ENCODE data around the gene KIAA0753. TPM values are rescaled to one million over a fixed set of nuclear protein-coding genes. Genes with fewer than 3 reads are reported as not detected.

Gene KIAA0753
- total and polyA plus RNA-seq, 2 of the 4 experiments (the other 2 are of a cell fraction) = 10.2 to 17.6 TPM

DNA sequence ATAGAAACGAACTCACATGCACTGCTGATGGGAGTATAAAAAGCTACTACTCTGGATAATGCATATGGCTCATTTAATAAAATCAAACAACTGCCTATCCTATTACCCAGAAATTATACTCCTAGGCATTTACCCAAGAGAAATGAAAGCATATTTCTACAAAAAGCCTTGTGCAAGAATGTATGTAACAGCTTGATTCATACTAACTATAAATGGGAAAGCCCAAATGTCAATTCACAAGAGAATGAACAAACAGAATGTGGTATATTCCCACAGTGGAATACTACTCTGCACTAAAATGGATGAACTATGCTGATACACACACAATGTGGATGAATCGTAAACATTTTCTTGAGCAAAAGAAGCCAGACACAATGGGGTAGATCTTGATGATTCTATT lies 38.4 kb downstream of the KIAA0753 start:
- H3K23ac ChIP-seq (ENCODE audit: low read depth, low read length) = no peak overlapping the region
- H3K4me1 ChIP-seq (ENCODE audit: control insufficient read depth, insufficient read depth, low read length) = peaks cover 1% of the 10 kb centered on the region; the same call in 1 of the 2 replicates
- no peak overlapping the region for H2AK5ac ChIP-seq (ENCODE audit: low read depth, low read length)
- no peak overlapping the region for H3K4ac ChIP-seq (ENCODE audit: low read depth, low read length)
- peaks cover 33% of the 10 kb centered on the region for H3K36me3 ChIP-seq (ENCODE audit: control insufficient read depth, insufficient read depth, low read length)
- TF ChIP-seq BHLHE40 (IDR thresholded peaks at IDR 0.05; ENCODE audit: low read depth, low read length) = no peak
- ChIA-PET POLR2A (ENCODE audit: unreplicated experiment) (no interaction called here), CTCF (no interaction called here)
- WGBS, 2 experiments (ENCODE audit: extremely low coverage in 2 of 2, insufficient read length in 1 of 2) = no CpG with 5 or more reads among the region's 2 CpGs
- no peak overlapping the region for H4K91ac ChIP-seq (ENCODE audit: insufficient read depth, low read depth, low read length)
- ATAC-seq (ENCODE audit: low read depth) (no peak), DNase-seq (no peak)
- no TSS peak for BruUV-seq (replicated peaks)
- no peak overlapping the region for H2AK9ac ChIP-seq (replicated peaks; ENCODE audit: low read depth, low read length, poor library complexity)
- no peak overlapping the region for H3K9ac ChIP-seq (ENCODE audit: low read depth, low read length)
- no peak overlapping the region for H3K4me2 ChIP-seq (ENCODE audit: low read depth, low read length)
- in situ Hi-C loops (cut with MboI; ENCODE audit: low sequenced_read_pairs) = no loop called here
- H4K8ac ChIP-seq (ENCODE audit: low read depth in 2 of 2, low read length in 2 of 2) = no peak overlapping the region
- no peaks in the 10 kb centered on the region for H3K27me3 ChIP-seq (ENCODE audit: control insufficient read depth, insufficient read depth, low read length)
- H2AFZ ChIP-seq (replicated peaks; ENCODE audit: low read length, poor library complexity) = no peak overlapping the region
- intact Hi-C loops (cut with micrococcal nuclease) = no loop called here
- H3K18ac ChIP-seq (ENCODE audit: low read depth, low read length) = no peak overlapping the region
- peaks cover 9 to 28% of the 10 kb centered on the region in 2 experiments; a peak in 3 of 4 replicates for H3K79me1 ChIP-seq (ENCODE audit: low read depth in 1 of 2, low read length in 2 of 2)
- H2BK15ac ChIP-seq (ENCODE audit: low read depth, low read length) = no peak overlapping the region
- no peak overlapping the region for H3K56ac ChIP-seq (ENCODE audit: extremely low read depth, insufficient read depth, low read length)
- no peak overlapping the region for H2BK20ac ChIP-seq (ENCODE audit: low read depth, low read length)
- dilution Hi-C loops (cut with HindIII; ENCODE audit: low sequenced_read_pairs, unreplicated experiment) = no loop called here
- no peaks in the 10 kb centered on the region for H3K9me3 ChIP-seq (ENCODE audit: control insufficient read depth, insufficient read depth, low read length)
- H3K4me3 ChIP-seq (ENCODE audit: insufficient read depth, low read depth, low read length) = no peak overlapping the region
- no peak overlapping the region for H3K27ac ChIP-seq (ENCODE audit: insufficient read depth, low read length)
- H4K5ac ChIP-seq (ENCODE audit: low read depth, low read length) = no peak overlapping the region
- no peaks in the 10 kb centered on the region for H4K20me1 ChIP-seq (ENCODE audit: insufficient read depth, low read length)
- no peak overlapping the region for H2BK120ac ChIP-seq (ENCODE audit: low read depth, low read length)
- no peak overlapping the region for H2BK5ac ChIP-seq (ENCODE audit: low read depth, low read length, poor library complexity, severe bottlenecking)
- H3K14ac ChIP-seq (replicated peaks; ENCODE audit: low read depth, low read length) = no peak overlapping the region
- no peaks in the 10 kb centered on the region; the same call in 1 of the 2 replicates for H3K9me1 ChIP-seq (ENCODE audit: insufficient read depth, low read length)
